GM12878 (cell line): Measurements from ENCODE around the gene CDK13. TPM values are rescaled to one million over a fixed set of nuclear protein-coding genes. Genes with fewer than 3 reads are reported as not detected.

ENCODE experiments used
- polyA plus RNA-seq, 11 experiments: library from polyadenylated mRNA; depleted of rRNA in 4 of 11; unstranded in 6 of 11; stranded (reverse) in 5 of 11; fragments of >200 nt; fragmentation: Nextera tagmentation in 4 of 11; fragmentation: Illumina TruSeq in 1 of 11; extraction: Ambion mirVana in 4 of 11; extraction: Trizol in 1 of 11; gene quantifications; 1 replicate in 1 of 11; 2 replicates in 10 of 11; pipeline versions ENCODE4 v1.2.1 to v1.2.3, GENCODE V29; 2011 to 2016; ENCODE audit warnings: inconsistent platforms in 2 of 11, missing spikeins in 2 of 11, low read depth in 1 of 11
- small RNA-seq: library from RNA; depleted of rRNA; stranded (forward); fragments of <200 nt; gene quantifications from one replicate; pipeline ENCODE3, GENCODE V24; 2014
- total RNA-seq, 4 experiments: library from RNA; depleted of rRNA in 3 of 4; stranded (reverse); fragments of >200 nt in 3 of 4; fragmentation: Illumina TruSeq in 1 of 4; extraction: Trizol in 1 of 4; gene quantifications; 2 replicates each; pipeline versions ENCODE4 v1.2.1 to v1.2.3, GENCODE V29; 2013 to 2021

Gene CDK13
- total and polyA plus RNA-seq, 10 of the 15 experiments (the other 5 are each of a cell fraction or from before 2014, with no cell fraction given), result 10.8 to 44.4 (median 28.0) TPM

Small RNAs within 50 kb of the gene (small RNA-seq; reads per million reads assigned to genes)
- not detected for gene AC006023.1
- gene AC006023.2, result not detected

Other genes starting within 250 kb of the CDK13 start
- gene MPLKIP, start 184.4 kb downstream of the CDK13 start, total RNA-seq (2014; rRNA removed), result 39.3 and 44.4 TPM in 2 replicates
- gene MPLKIP, start 184.4 kb downstream of the CDK13 start, total RNA-seq (2014; rRNA removed; fragmentation: Illumina TruSeq; extraction: Trizol), result 16.8 and 18.6 TPM in 2 replicates
- 40.2 and 45.5 TPM in 2 replicates for gene MPLKIP, start 184.4 kb downstream of the CDK13 start, total RNA-seq (2021)
- gene MPLKIP, start 184.4 kb downstream of the CDK13 start, polyA plus RNA-seq (2011; rRNA removed), result 34.2 and 62.9 TPM in 2 replicates
- gene MPLKIP, start 184.4 kb downstream of the CDK13 start, polyA plus RNA-seq (2014; fragmentation: Illumina TruSeq; extraction: Trizol), result 13.8 and 14.5 TPM in 2 replicates
- 10 to 100 TPM in 1 of 2 experiments, 1 to 10 TPM in 1; 4.6 to 15.2 TPM for gene MPLKIP, start 184.4 kb downstream of the CDK13 start, polyA plus RNA-seq (2014; fragmentation: Nextera tagmentation; extraction: Ambion mirVana)
- 61.3 and 64.8 TPM in 2 replicates for gene MPLKIP, start 184.4 kb downstream of the CDK13 start, polyA plus RNA-seq (2014; rRNA removed)
- gene MPLKIP, start 184.4 kb downstream of the CDK13 start, polyA plus RNA-seq (2016; fragmentation: Nextera tagmentation; extraction: Ambion mirVana), result 10 to 100 TPM; 76.1 to 78.8 TPM
- gene SUGCT, start 184.7 kb downstream of the CDK13 start, total RNA-seq (2014; rRNA removed), result not detected in 2 replicates
- gene SUGCT, start 184.7 kb downstream of the CDK13 start, total RNA-seq (2014; rRNA removed; fragmentation: Illumina TruSeq; extraction: Trizol), result 0.51 and 0.67 TPM in 2 replicates
- gene SUGCT, start 184.7 kb downstream of the CDK13 start, total RNA-seq (2021), result 0.51 and 1.0 TPM in 2 replicates
- 0.06 and 0.08 TPM in 2 replicates for gene SUGCT, start 184.7 kb downstream of the CDK13 start, polyA plus RNA-seq (2011; rRNA removed)
- gene SUGCT, start 184.7 kb downstream of the CDK13 start, polyA plus RNA-seq (2014; fragmentation: Illumina TruSeq; extraction: Trizol), result 0.22 and 0.46 TPM in 2 replicates
- under 1 TPM; 0.35 to 0.79 TPM for gene SUGCT, start 184.7 kb downstream of the CDK13 start, polyA plus RNA-seq (2014; fragmentation: Nextera tagmentation; extraction: Ambion mirVana)
- gene SUGCT, start 184.7 kb downstream of the CDK13 start, polyA plus RNA-seq (2014; rRNA removed), result 0.08 and 0.15 TPM in 2 replicates
- gene SUGCT, start 184.7 kb downstream of the CDK13 start, polyA plus RNA-seq (2016; fragmentation: Nextera tagmentation; extraction: Ambion mirVana), result 1 to 10 TPM in 1 of 2 experiments, under 1 TPM in 1; 0.74 to 1.2 TPM